CD14-positive monocyte (primary cell): ENCODE measurements around the gene DPM1. TPM values are rescaled to one million over a fixed set of nuclear protein-coding genes. Genes with fewer than 3 reads are reported as not detected.
A peak's percentile ranks its signal among the peaks of the same experiment; 100 is the strongest.

ENCODE experiments used
- DNase-seq, 3 donors: peaks; one replicate each; pipeline ENCODE4 v3.0.0-alpha.2; 2011 to 2022
- H2AFZ ChIP-seq: 2 replicates; pipeline ENCODE4 v1.6.0; 2012; ENCODE audit warnings: mild to moderate bottlenecking, low read depth, low read length, inconsistent platforms; ENCODE audit not compliant: insufficient read depth, poor library complexity, severe bottlenecking
- H3K27ac ChIP-seq, 2 donors: 1 replicate in 1 of 2; 2 replicates in 1 of 2; pipeline ENCODE4 v1.5.1; 2012 to 2013; ENCODE audit warnings: low read length in 2 of 2, control low read depth in 1 of 2, inconsistent platforms in 1 of 2, low read depth in 1 of 2, mild to moderate bottlenecking in 1 of 2
- H3K27me3 ChIP-seq, 2 donors: one replicate each; pipeline versions ENCODE4 v1.6.0 to v1.6.1; 2011 to 2013; ENCODE audit warnings: low read length in 2 of 2; ENCODE audit not compliant: control insufficient read depth in 2 of 2, insufficient read depth in 2 of 2
- H3K36me3 ChIP-seq, 2 donors: replicated peaks in 1 of 2; 1 replicate in 1 of 2; 2 replicates in 1 of 2; pipeline versions ENCODE4 v1.5.1 to v1.6.1; 2012 to 2013; ENCODE audit warnings: low read length in 2 of 2, control low read depth in 1 of 2, inconsistent platforms in 1 of 2, mild to moderate bottlenecking in 1 of 2; ENCODE audit not compliant: insufficient read depth in 2 of 2, control insufficient read depth in 1 of 2
- H3K4me1 ChIP-seq, 2 donors: 1 replicate in 1 of 2; 2 replicates in 1 of 2; pipeline versions ENCODE4 v1.5.1 to v1.6.1; 2012 to 2013; ENCODE audit warnings: low read length in 2 of 2, control low read depth in 1 of 2, inconsistent platforms in 1 of 2, mild to moderate bottlenecking in 1 of 2, moderate library complexity in 1 of 2; ENCODE audit not compliant: insufficient read depth in 2 of 2, control insufficient read depth in 1 of 2
- H3K4me2 ChIP-seq: replicated peaks from 2 replicates; pipeline ENCODE3; 2012; ENCODE audit warnings: low read length, moderate library complexity, mild to moderate bottlenecking; ENCODE audit not compliant: poor library complexity, severe bottlenecking; ENCODE audit errors: extremely low read depth
- H3K4me3 ChIP-seq, 3 experiments: fragments of 200-600 bp in 1 of 3; sonication (generic) in 1 of 3; replicated peaks in 1 of 3; 1 replicate in 2 of 3; 2 replicates in 1 of 3; pipeline ENCODE4 v1.5.1; 2011 to 2013; ENCODE audit warnings: low read length in 3 of 3, mild to moderate bottlenecking in 3 of 3, control low read depth in 2 of 3, low read depth in 2 of 3, inconsistent platforms in 1 of 3, moderate library complexity in 1 of 3
- H3K79me2 ChIP-seq: 2 replicates; pipeline ENCODE4 v1.6.0; 2012; ENCODE audit warnings: mild to moderate bottlenecking, control low read depth, inconsistent platforms, low read length, moderate library complexity; ENCODE audit not compliant: insufficient read depth
- H3K9ac ChIP-seq: 2 replicates; pipeline ENCODE4 v1.6.0; 2017; ENCODE audit warnings: low read length, mild to moderate bottlenecking; ENCODE audit not compliant: insufficient read depth, poor library complexity, severe bottlenecking
- H3K9me3 ChIP-seq, 2 donors: replicated peaks in 1 of 2; 1 replicate in 1 of 2; 2 replicates in 1 of 2; pipeline versions ENCODE4 v1.5.1 to v1.6.1; 2012 to 2013; ENCODE audit warnings: low read length in 2 of 2, control low read depth in 1 of 2; ENCODE audit not compliant: control insufficient read depth in 1 of 2, insufficient read depth in 1 of 2
- H4K20me1 ChIP-seq: 2 replicates; pipeline ENCODE4 v1.6.0; 2012; ENCODE audit warnings: mild to moderate bottlenecking, low read length, control low read depth, moderate library complexity; ENCODE audit not compliant: insufficient read depth
- H3K27ac Mint-ChIP-seq, 7 donors: one replicate each; pipeline ENCODE4 v1.8.0; 2020; ENCODE audit warnings: mild to moderate bottlenecking in 7 of 7, mixed read lengths in 7 of 7, moderate library complexity in 6 of 7, inconsistent platforms in 2 of 7
- H3K27me3 Mint-ChIP-seq, 3 donors: one replicate each; pipeline ENCODE4 v1.8.0; 2021 to 2022; ENCODE audit warnings: low read depth in 3 of 3, mild to moderate bottlenecking in 3 of 3, mixed read lengths in 3 of 3, moderate library complexity in 3 of 3, inconsistent platforms in 1 of 3
- H3K36me3 Mint-ChIP-seq, 2 donors: one replicate each; pipeline ENCODE4 v1.8.0; 2020; ENCODE audit warnings: mixed read lengths in 2 of 2, inconsistent platforms in 1 of 2, mild to moderate bottlenecking in 1 of 2
- H3K4me1 Mint-ChIP-seq: one replicate; pipeline ENCODE4 v1.8.0; 2020; ENCODE audit warnings: mild to moderate bottlenecking, mixed read lengths
- H3K4me3 Mint-ChIP-seq, 2 donors: one replicate each; pipeline ENCODE4 v1.8.0; 2020; ENCODE audit warnings: mild to moderate bottlenecking in 2 of 2, mixed read lengths in 2 of 2, moderate library complexity in 1 of 2
- H3K9me3 Mint-ChIP-seq, 7 donors: one replicate each; pipeline ENCODE4 v1.8.0; 2020 to 2022; ENCODE audit warnings: mixed read lengths in 7 of 7, mild to moderate bottlenecking in 6 of 7, moderate library complexity in 6 of 7, inconsistent platforms in 2 of 7
- CTCF ChIP-seq: fragments of 200-600 bp; IDR thresholded peaks from one replicate; pipeline ENCODE4 v1.8.0; 2022; ENCODE audit warnings: antibody characterized with exemption, mild to moderate bottlenecking
- WGBS: methylation state at CpG from one replicate; pipeline ENCODE4 v1.1.5; 2013; ENCODE audit warnings: missing lambda C conversion rate; ENCODE audit not compliant: insufficient coverage; 5-methylcytosine and 5-hydroxymethylcytosine counted together
- intact Hi-C, 2 donors: fragments of 100-400 bp; cut with micrococcal nuclease; formaldehyde crosslinking; loops; one replicate each; pipeline versions ENCODE4 v1.15.0 to v1.15.1; 2023
- polyA plus RNA-seq, 3 donors: library from polyadenylated mRNA; depleted of rRNA in 1 of 3; unstranded in 2 of 3; stranded (reverse) in 1 of 3; fragments of 300-500 nt in 2 of 3; fragments of >200 nt in 1 of 3; fragmentation: Illumina TruSeq in 2 of 3; gene quantifications; 1 replicate in 2 of 3; 2 replicates in 1 of 3; pipeline ENCODE4 v1.2.3, GENCODE V29; 2012 to 2021

DPM1 gene
- polyA plus RNA-seq, 3 donors: 19.1 to 55.1 (median 50.9) TPM

GRCh38 chr20:50982363-50982762 is 24.0 kb upstream of the DPM1 start:
- peaks cover 14 to 32% (median 22%) of the 10 kb centered on the region in 3 donors for H3K27me3 Mint-ChIP-seq

DNA sequence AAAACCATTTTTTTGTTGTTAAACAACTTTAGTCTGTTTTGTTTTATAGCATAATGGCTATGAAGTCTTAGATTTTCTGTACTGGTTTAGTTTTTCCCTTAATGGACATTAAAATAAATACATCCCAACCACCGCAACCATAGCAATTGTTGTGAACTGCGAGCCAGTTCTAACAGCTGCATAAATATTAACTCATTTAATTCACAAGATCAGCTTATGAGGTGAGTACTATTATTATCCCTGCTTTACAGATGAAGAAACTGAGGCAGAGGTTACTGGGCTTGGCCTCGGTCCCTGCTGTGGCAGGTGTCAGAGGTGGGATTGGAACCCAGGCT is 23.3 kb upstream of the DPM1 start:
- Histone ChIP-seq H3K36me3 (no peaks in the 10 kb centered on the region), H3K27me3 (no peaks in the 10 kb centered on the region), H3K9me3 (no peaks in the 10 kb centered on the region), H4K20me1 (no peaks in the 10 kb centered on the region), H3K9ac (no peak overlapping the region), H3K4me1 (peaks cover 3 to 5% of the 10 kb centered on the region in 2 donors), H3K4me2 (no peak overlapping the region), H3K4me3 (no peak overlapping the region), H2AFZ (no peak overlapping the region), H3K79me2 (no peaks in the 10 kb centered on the region), H3K27ac (no peak overlapping the region)
- peak; percentile 37 for TF ChIP-seq CTCF
- Mint-ChIP-seq H3K4me1 (peaks cover 31% of the 10 kb centered on the region), H3K27me3 (peaks cover 18 to 27% (median 19%) of the 10 kb centered on the region in 3 donors), H3K27ac (peak overlapping the region in 5 of 7 donors; percentile 6 to 88 (median 68)), H3K36me3 (no peaks in the 10 kb centered on the region), H3K9me3 (peaks cover 0 to 2% (median 0%) of the 10 kb centered on the region in 7 donors), H3K4me3 (no peak overlapping the region)
- intact Hi-C loops: loop anchor here (10.0 kb wide), 2 partner anchors 613 to 643 kb away; no protein-coding TSS in a partner anchor
- 86% methylated on average over 1 of the region's 3 CpGs for WGBS
- no peak for DNase-seq

More at GRCh38 chr20:50982363-50982762, 24.0 kb upstream of the DPM1 start:
- Mint-ChIP-seq H3K27ac (peak overlapping the region; percentile 12 to 89 (median 81)), H3K9me3 (peaks cover 0 to 2% (median 0%) of the 10 kb centered on the region in 7 donors), H3K4me3 (no peak overlapping the region), H3K36me3 (no peaks in the 10 kb centered on the region), H3K4me1 (peaks cover 31% of the 10 kb centered on the region)
- no peaks in the 10 kb centered on the region for H3K27me3 ChIP-seq
- no peak overlapping the region for H2AFZ ChIP-seq
- H3K9me3 ChIP-seq: no peaks in the 10 kb centered on the region
- no peak overlapping the region for H3K9ac ChIP-seq
- WGBS: 52% methylated on average over 3 of the region's 4 CpGs
- no peaks in the 10 kb centered on the region for H3K36me3 ChIP-seq
- no peak overlapping the region for H3K4me3 ChIP-seq
- peaks cover 3 to 5% of the 10 kb centered on the region in 2 donors for H3K4me1 ChIP-seq
- intact Hi-C loops: loop anchor here (10.0 kb wide), 2 partner anchors 612 to 642 kb away; no protein-coding TSS in a partner anchor
- H4K20me1 ChIP-seq: no peaks in the 10 kb centered on the region
- H3K4me2 ChIP-seq: no peak overlapping the region
- DNase-seq: peak; percentile 10 to 35 (median 23)
- H3K27ac ChIP-seq: no peak overlapping the region
- no peak for TF ChIP-seq CTCF
- H3K79me2 ChIP-seq: no peaks in the 10 kb centered on the region
